HEK293 (cell line): Measurements from ENCODE around the gene CPT1C.

Experiments used
- PRDM4 ChIP-seq: fragments of 450-650 bp; formaldehyde crosslinking; IDR thresholded peaks from 2 replicates; pipeline ENCODE4 v1.5.1; 2017; ENCODE audit warnings: missing biosample characterization, missing genetic modification characterization
- SCRT1 ChIP-seq: fragments of 450-650 bp; formaldehyde crosslinking; IDR thresholded peaks from 2 replicates; pipeline ENCODE4 v1.5.1; 2016; ENCODE audit warnings: missing biosample characterization, missing genetic modification characterization, borderline replicate concordance
- SETDB1 ChIP-seq: IDR thresholded peaks from one replicate; pipeline ENCODE4 v1.6.1; 2017; ENCODE audit warnings: mild to moderate bottlenecking, low read length, moderate library complexity, mixed read lengths; ENCODE audit not compliant: insufficient read length
- SP2 ChIP-seq: fragments of 450-650 bp; formaldehyde crosslinking; IDR thresholded peaks from 2 replicates; pipeline ENCODE4 v1.5.1; 2016; ENCODE audit warnings: missing biosample characterization, missing genetic modification characterization
- YY1 ChIP-seq: fragments of 450-650 bp; formaldehyde crosslinking; IDR thresholded peaks from 2 replicates; pipeline ENCODE4 v1.5.1; 2018; ENCODE audit warnings: missing biosample characterization, missing genetic modification characterization
- ZBTB48 ChIP-seq: fragments of 450-650 bp; formaldehyde crosslinking; IDR thresholded peaks from 2 replicates; pipeline ENCODE4 v1.5.1; 2016; ENCODE audit warnings: missing biosample characterization, missing genetic modification characterization
- ZNF132 ChIP-seq: fragments of 450-650 bp; formaldehyde crosslinking; IDR thresholded peaks from 2 replicates; pipeline ENCODE4 v1.5.1; 2017; ENCODE audit warnings: missing biosample characterization, missing genetic modification characterization, borderline replicate concordance
- ZNF169 ChIP-seq: fragments of 450-650 bp; formaldehyde crosslinking; IDR thresholded peaks from 2 replicates; pipeline ENCODE4 v1.5.1; 2016; ENCODE audit warnings: missing biosample characterization, missing genetic modification characterization
- ZNF19 ChIP-seq: fragments of 450-650 bp; formaldehyde crosslinking; IDR thresholded peaks from 2 replicates; pipeline ENCODE4; 2016; ENCODE audit warnings: missing biosample characterization, missing genetic modification characterization, low read depth
- ZNF221 ChIP-seq: fragments of 450-650 bp; formaldehyde crosslinking; IDR thresholded peaks from 2 replicates; pipeline ENCODE4 v1.5.1; 2017; ENCODE audit warnings: missing biosample characterization, missing genetic modification characterization, borderline replicate concordance
- ZNF274 ChIP-seq, 2 experiments: fragments of 200-500 bp in 1 of 2; fragments of 450-650 bp in 1 of 2; sonication (Bioruptor generic) in 1 of 2; formaldehyde crosslinking in 1 of 2; IDR thresholded peaks; 2 replicates each; pipeline versions ENCODE4 v1.5.1 to v1.6.1; 2014 to 2016; ENCODE audit warnings: borderline replicate concordance in 1 of 2, inconsistent platforms in 1 of 2, low read length in 1 of 2, missing biosample characterization in 1 of 2, missing genetic modification characterization in 1 of 2
- ZNF341 ChIP-seq: fragments of 450-650 bp; formaldehyde crosslinking; IDR thresholded peaks from 2 replicates; pipeline ENCODE4; 2016; ENCODE audit warnings: low read depth, missing biosample characterization, missing genetic modification characterization
- ZNF37A ChIP-seq: fragments of 450-650 bp; IDR thresholded peaks from 2 replicates; pipeline ENCODE4 v1.5.1; 2018; ENCODE audit warnings: missing biosample characterization, missing genetic modification characterization
- ZNF391 ChIP-seq: fragments of 450-650 bp; formaldehyde crosslinking; IDR thresholded peaks from 2 replicates; pipeline ENCODE4 v1.5.1; 2016; ENCODE audit warnings: low read depth, missing biosample characterization, missing genetic modification characterization, borderline replicate concordance
- ZNF449 ChIP-seq: fragments of 450-650 bp; formaldehyde crosslinking; IDR thresholded peaks from 2 replicates; pipeline ENCODE4 v1.5.1; 2017; ENCODE audit warnings: missing biosample characterization, mild to moderate bottlenecking, missing genetic modification characterization, moderate library complexity
- ZNF558 ChIP-seq: fragments of 450-650 bp; formaldehyde crosslinking; IDR thresholded peaks from 2 replicates; pipeline ENCODE4 v1.5.1; 2016; ENCODE audit warnings: missing biosample characterization, missing genetic modification characterization
- ZNF629 ChIP-seq: fragments of 450-650 bp; formaldehyde crosslinking; IDR thresholded peaks from 2 replicates; pipeline ENCODE4 v1.5.1; 2017; ENCODE audit warnings: missing biosample characterization, missing genetic modification characterization
- ZNF670 ChIP-seq: fragments of 450-650 bp; formaldehyde crosslinking; IDR thresholded peaks from 2 replicates; pipeline ENCODE4 v1.5.1; 2016; ENCODE audit warnings: missing biosample characterization, missing genetic modification characterization, low read depth
- ZNF768 ChIP-seq: fragments of 450-650 bp; formaldehyde crosslinking; IDR thresholded peaks from 2 replicates; pipeline ENCODE4 v1.5.1; 2018; ENCODE audit warnings: missing biosample characterization, mild to moderate bottlenecking, missing genetic modification characterization
- TF ChIP-seq, protein P1 (sequence below): fragments of 450-650 bp; formaldehyde crosslinking; conservative IDR thresholded peaks from 2 replicates; pipeline ENCODE4 v1.5.1; 2016; ENCODE audit warnings: low read depth, missing biosample characterization, missing genetic modification characterization
- TF ChIP-seq, protein P2 (sequence below): fragments of 450-650 bp; formaldehyde crosslinking; IDR thresholded peaks from 2 replicates; pipeline ENCODE4 v1.5.1; 2016; ENCODE audit warnings: missing biosample characterization, missing genetic modification characterization
- TF ChIP-seq, protein P3 (sequence below): fragments of 450-650 bp; formaldehyde crosslinking; IDR thresholded peaks from 2 replicates; pipeline ENCODE4 v1.5.1; 2016; ENCODE audit warnings: missing biosample characterization, missing genetic modification characterization
- TF ChIP-seq, protein P4 (sequence below): fragments of 450-650 bp; formaldehyde crosslinking; IDR thresholded peaks from 2 replicates; pipeline ENCODE4 v1.5.1; 2016; ENCODE audit warnings: missing biosample characterization, missing genetic modification characterization, borderline replicate concordance

Gene CPT1C

DNA sequence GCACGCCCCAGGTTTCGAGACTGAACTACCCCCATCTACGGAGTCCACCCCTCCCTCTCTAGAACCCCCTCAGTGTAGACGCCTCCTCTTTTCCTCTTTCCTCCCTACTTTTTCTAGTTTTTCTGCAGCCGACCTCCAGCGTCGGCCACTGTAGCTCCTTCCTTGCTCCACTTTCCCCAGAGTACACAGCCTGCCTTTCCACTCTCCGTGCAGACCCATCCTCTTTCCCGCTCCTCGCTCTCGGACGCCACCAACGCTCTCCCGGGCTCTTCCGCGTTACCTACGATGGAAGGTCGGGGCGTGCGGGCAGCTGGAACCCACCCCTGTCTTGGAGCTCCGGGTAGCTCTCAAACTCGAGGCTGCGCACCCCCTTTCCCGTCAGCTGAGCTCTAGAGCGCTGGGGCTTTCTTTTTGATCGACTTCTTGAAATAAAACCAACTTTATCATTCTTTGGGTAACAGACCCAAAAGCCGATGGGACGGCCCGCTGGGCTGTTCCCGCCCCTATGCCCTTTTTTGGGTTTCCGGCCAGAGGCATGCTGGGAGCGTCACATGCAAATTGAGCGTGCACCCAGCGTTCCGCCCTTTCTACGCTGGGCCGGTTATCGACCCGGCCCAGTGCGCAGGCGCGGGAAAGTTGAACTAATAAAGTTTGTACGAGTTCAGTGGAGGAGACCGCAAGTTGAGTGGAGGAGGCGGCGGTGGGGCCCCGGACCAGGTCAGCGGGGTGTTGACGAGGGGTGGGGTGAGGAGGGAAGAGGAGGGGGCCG, 25.4 kb upstream of the CPT1C start, which contains the start of the genes BCL2L12 and IRF3 (continued):
- TF ChIP-seq, protein P1, sequence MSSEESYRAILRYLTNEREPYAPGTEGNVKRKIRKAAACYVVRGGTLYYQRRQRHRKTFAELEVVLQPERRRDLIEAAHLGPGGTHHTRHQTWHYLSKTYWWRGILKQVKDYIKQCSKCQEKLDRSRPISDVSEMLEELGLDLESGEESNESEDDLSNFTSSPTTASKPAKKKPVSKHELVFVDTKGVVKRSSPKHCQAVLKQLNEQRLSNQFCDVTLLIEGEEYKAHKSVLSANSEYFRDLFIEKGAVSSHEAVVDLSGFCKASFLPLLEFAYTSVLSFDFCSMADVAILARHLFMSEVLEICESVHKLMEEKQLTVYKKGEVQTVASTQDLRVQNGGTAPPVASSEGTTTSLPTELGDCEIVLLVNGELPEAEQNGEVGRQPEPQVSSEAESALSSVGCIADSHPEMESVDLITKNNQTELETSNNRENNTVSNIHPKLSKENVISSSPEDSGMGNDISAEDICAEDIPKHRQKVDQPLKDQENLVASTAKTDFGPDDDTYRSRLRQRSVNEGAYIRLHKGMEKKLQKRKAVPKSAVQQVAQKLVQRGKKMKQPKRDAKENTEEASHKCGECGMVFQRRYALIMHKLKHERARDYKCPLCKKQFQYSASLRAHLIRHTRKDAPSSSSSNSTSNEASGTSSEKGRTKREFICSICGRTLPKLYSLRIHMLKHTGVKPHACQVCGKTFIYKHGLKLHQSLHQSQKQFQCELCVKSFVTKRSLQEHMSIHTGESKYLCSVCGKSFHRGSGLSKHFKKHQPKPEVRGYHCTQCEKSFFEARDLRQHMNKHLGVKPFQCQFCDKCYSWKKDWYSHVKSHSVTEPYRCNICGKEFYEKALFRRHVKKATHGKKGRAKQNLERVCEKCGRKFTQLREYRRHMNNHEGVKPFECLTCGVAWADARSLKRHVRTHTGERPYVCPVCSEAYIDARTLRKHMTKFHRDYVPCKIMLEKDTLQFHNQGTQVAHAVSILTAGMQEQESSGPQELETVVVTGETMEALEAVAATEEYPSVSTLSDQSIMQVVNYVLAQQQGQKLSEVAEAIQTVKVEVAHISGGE (tag by site-specific recombination), result no peak
- TF ChIP-seq ZNF449 (tag by site-specific recombination), result no peak
- TF ChIP-seq, protein P2, sequence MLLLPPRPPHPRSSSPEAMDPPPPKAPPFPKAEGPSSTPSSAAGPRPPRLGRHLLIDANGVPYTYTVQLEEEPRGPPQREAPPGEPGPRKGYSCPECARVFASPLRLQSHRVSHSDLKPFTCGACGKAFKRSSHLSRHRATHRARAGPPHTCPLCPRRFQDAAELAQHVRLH (tag by site-specific recombination), result 0 out of 2 replicates have a peak, but pooled peaks have one; percentile 30
- TF ChIP-seq ZNF19, result no peak
- no peak for TF ChIP-seq YY1 (tag by site-specific recombination)
- TF ChIP-seq ZNF629 (tag by site-specific recombination), result no peak; the same call in 1 of the 2 replicates
- peak; percentile 66 for TF ChIP-seq SP2 (tag by site-specific recombination)
- no peak for TF ChIP-seq ZNF37A
- TF ChIP-seq SCRT1, result no peak
- TF ChIP-seq ZNF670 (tag by site-specific recombination), result no peak
- no peak for TF ChIP-seq ZNF169 (tag by site-specific recombination)
- no peak for TF ChIP-seq ZNF768 (tag by site-specific recombination)
- TF ChIP-seq ZNF132 (tag by site-specific recombination), result no peak
- no peak for TF ChIP-seq ZNF274 (IDR thresholded peaks at IDR 0.05; ENCODE audit: low read length)
- TF ChIP-seq ZNF274 (tag by site-specific recombination; IDR thresholded peaks at IDR 0.05; ENCODE audit: borderline replicate concordance), result 0 out of 2 replicates have a peak, but pooled peaks have one; percentile 28
- TF ChIP-seq ZNF391 (tag by site-specific recombination), result no peak
- no peak for TF ChIP-seq ZBTB48 (tag by site-specific recombination)
- no peak; the same call in 1 of the 2 replicates for TF ChIP-seq ZNF221
- TF ChIP-seq, protein P3, sequence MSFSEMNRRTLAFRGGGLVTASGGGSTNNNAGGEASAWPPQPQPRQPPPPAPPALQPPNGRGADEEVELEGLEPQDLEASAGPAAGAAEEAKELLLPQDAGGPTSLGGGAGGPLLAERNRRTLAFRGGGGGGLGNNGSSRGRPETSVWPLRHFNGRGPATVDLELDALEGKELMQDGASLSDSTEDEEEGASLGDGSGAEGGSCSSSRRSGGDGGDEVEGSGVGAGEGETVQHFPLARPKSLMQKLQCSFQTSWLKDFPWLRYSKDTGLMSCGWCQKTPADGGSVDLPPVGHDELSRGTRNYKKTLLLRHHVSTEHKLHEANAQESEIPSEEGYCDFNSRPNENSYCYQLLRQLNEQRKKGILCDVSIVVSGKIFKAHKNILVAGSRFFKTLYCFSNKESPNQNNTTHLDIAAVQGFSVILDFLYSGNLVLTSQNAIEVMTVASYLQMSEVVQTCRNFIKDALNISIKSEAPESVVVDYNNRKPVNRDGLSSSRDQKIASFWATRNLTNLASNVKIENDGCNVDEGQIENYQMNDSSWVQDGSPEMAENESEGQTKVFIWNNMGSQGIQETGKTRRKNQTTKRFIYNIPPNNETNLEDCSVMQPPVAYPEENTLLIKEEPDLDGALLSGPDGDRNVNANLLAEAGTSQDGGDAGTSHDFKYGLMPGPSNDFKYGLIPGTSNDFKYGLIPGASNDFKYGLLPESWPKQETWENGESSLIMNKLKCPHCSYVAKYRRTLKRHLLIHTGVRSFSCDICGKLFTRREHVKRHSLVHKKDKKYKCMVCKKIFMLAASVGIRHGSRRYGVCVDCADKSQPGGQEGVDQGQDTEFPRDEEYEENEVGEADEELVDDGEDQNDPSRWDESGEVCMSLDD (tag by site-specific recombination), result peak; percentile 67
- no peak for TF ChIP-seq SETDB1
- TF ChIP-seq PRDM4 (tag by site-specific recombination), result no peak
- TF ChIP-seq, protein P4, sequence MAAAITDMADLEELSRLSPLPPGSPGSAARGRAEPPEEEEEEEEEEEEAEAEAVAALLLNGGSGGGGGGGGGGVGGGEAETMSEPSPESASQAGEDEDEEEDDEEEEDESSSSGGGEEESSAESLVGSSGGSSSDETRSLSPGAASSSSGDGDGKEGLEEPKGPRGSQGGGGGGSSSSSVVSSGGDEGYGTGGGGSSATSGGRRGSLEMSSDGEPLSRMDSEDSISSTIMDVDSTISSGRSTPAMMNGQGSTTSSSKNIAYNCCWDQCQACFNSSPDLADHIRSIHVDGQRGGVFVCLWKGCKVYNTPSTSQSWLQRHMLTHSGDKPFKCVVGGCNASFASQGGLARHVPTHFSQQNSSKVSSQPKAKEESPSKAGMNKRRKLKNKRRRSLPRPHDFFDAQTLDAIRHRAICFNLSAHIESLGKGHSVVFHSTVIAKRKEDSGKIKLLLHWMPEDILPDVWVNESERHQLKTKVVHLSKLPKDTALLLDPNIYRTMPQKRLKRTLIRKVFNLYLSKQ, result no peak
- TF ChIP-seq ZNF558 (tag by site-specific recombination), result no peak
- TF ChIP-seq ZNF341 (tag by site-specific recombination), result peak; percentile 94
